ENCODE data around the gene IL13.

GRCh38 chr5:132686193-132686592 is 28.2 kb downstream of the IL13 start:
- TF ChIP-seq POLR2A (IDR thresholded peaks at IDR 0.05; ENCODE audit: borderline replicate concordance, extremely low read depth, insufficient read depth, insufficient read length) (no peak), CTCF (IDR thresholded peaks at IDR 0.05 in 2 of 3, conservative IDR thresholded peaks at IDR 0.05 in 1 of 3; ENCODE audit: borderline replicate concordance in 1 of 3, insufficient read depth in 1 of 3, low read depth in 2 of 3, low read length in 2 of 3) (no peak), ZBTB33 (IDR thresholded peaks at IDR 0.05; ENCODE audit: extremely low read depth, insufficient replicate concordance, low read length) (no peak), SP1 (IDR thresholded peaks at IDR 0.05; ENCODE audit: low read depth) (no peak), TCF7L2 (IDR thresholded peaks at IDR 0.05; ENCODE audit: borderline replicate concordance, extremely low read depth, insufficient read depth, insufficient read length) (no peak), FOSL1 (IDR thresholded peaks at IDR 0.05; ENCODE audit: low read depth) (no peak), MAX (IDR thresholded peaks at IDR 0.05) (no peak), REST (IDR thresholded peaks at IDR 0.05; ENCODE audit: low read depth) (no peak), EZH2 (IDR thresholded peaks at IDR 0.05) (no peak)

Measured in HCT116 (cell line).